NCI-H748 treated with DMSO at 0.1 percent for 48 hours (cell line): ENCODE results near the gene WNT2B.

Source experiments
- DNase-seq: peaks from one replicate; lab custom pipeline; 2025; lab: John Stamatoyannopoulos, UW

Gene WNT2B

DNA sequence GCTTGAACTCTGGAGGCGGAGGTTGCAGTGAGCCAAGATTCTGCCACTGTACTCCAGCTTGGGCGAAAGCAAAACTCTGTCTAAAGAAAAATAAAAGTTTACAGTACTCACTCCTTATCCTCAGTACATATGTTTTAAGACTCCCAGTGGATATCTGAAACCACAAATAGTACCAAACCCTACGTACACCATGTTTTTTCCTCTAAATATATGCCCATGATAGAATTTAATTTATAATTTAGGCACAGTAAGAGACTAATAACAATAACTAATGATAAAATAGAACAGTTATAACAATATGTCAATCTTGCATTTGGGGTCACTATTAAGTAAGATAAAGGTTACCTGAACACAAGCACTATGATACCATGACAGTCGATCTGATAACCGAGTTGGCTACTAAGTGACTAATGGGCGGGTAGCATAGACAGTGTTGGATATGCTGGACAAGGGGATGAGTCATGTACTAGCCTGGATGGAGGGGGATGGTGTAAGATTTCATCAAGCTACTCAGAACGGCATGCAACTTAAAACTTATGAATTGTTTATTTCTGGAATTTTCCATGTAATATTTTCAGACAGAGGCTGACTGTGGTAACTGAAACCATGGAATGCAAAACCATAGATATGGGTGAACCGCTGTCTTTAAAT lies 66.5 kb downstream of the WNT2B start:
- no peak for DNase-seq

DNA sequence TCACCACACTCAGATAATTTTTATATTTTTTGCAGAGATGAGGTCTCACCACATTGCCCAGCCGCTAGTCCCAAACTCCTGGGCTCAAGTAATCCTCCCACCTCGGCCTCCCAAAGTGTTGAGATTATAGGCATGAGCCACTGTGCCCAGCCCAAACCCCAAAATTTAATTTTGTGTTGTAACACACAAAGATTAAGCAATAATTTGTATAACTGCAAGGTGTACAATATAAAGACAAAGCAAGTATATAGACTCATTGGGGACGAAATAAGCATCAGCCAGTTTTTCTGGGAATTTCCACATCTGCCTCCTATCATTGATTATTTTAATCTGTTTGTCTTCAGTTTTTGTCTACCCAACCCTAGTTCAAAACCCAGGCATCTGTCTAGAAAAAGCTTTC lies 67.5 kb downstream of the WNT2B start:
- DNase-seq = no peak
